H1 (cell line): ENCODE results near the gene FH. TPM values are rescaled to one million over a fixed set of nuclear protein-coding genes. Genes with fewer than 3 reads are reported as not detected.

Experiments used
- SRF ChIP-seq: IDR thresholded peaks from 2 replicates; pipeline ENCODE4 v1.6.1; 2011; ENCODE audit warnings: mild to moderate bottlenecking, low read depth, low read length, moderate library complexity
- polyA plus RNA-seq, 7 experiments: library from polyadenylated mRNA; depleted of rRNA in 3 of 7; stranded (reverse) in 5 of 7; unstranded in 2 of 7; fragments of >200 nt in 5 of 7; fragments of 200-250 nt in 2 of 7; gene quantifications; 1 replicate in 5 of 7; 2 replicates in 1 of 7; 4 replicates in 1 of 7; pipeline versions ENCODE4 v1.2.1 to v1.2.3, GENCODE V29; 2011 to 2013; ENCODE audit warnings: missing spikeins in 2 of 7, mixed read lengths in 2 of 7
- total RNA-seq: library from RNA; stranded (reverse); fragmentation: NEBNext Ultra II Directional; extraction: Animal tissue kit (Norgen Biotek cat#: 25700); gene quantifications from 2 replicates; pipeline ENCODE4 v1.2.1, GENCODE V29; 2021

FH gene
- total and polyA plus RNA-seq, 2 of the 8 experiments (the other 6 are each of a cell fraction or from before 2014, with no cell fraction given): 45.0 to 81.9 TPM

GRCh38 chr1:241479294-241479693 lies 40.3 kb downstream of the FH start (continued):
- no peak for TF ChIP-seq SRF
